KMS-11 (cell line): ENCODE measurements around the gene CFAP74.

Source experiments
- H2AFZ ChIP-seq: fragments of 200-600 bp; sonication (generic); 2 replicates; pipeline ENCODE4 v1.6.1; 2016; ENCODE audit warnings: antibody characterized with exemption, mixed run types, low read depth
- H3K27ac ChIP-seq: fragments of 200-600 bp; sonication (generic); 2 replicates; pipeline ENCODE4 v1.6.1; 2016; ENCODE audit warnings: mild to moderate bottlenecking, mixed run types
- H3K27me3 ChIP-seq: fragments of 200-600 bp; sonication (generic); 2 replicates; pipeline ENCODE4 v1.6.1; 2017; ENCODE audit warnings: mild to moderate bottlenecking, low read depth, mixed run types, moderate library complexity; ENCODE audit not compliant: insufficient read depth
- H3K36me3 ChIP-seq: fragments of 200-600 bp; sonication (generic); 2 replicates; pipeline ENCODE4 v1.6.1; 2017; ENCODE audit warnings: mild to moderate bottlenecking, mixed run types; ENCODE audit not compliant: insufficient read depth
- H3K4me1 ChIP-seq: fragments of 200-600 bp; sonication (generic); 2 replicates; pipeline ENCODE4 v1.6.1; 2016; ENCODE audit warnings: mild to moderate bottlenecking, low read depth, mixed run types; ENCODE audit not compliant: poor library complexity, severe bottlenecking
- H3K4me2 ChIP-seq: fragments of 200-600 bp; sonication (generic); 2 replicates; pipeline ENCODE4 v1.7.0; 2016; ENCODE audit warnings: mild to moderate bottlenecking, mixed run types
- H3K4me3 ChIP-seq: fragments of 200-600 bp; sonication (generic); IDR thresholded peaks from 2 replicates; pipeline ENCODE4 v1.6.1; 2017; ENCODE audit warnings: low read depth, low read length, mixed read lengths; ENCODE audit not compliant: insufficient read depth
- H3K79me2 ChIP-seq: fragments of 200-600 bp; sonication (generic); 2 replicates; pipeline ENCODE4 v1.6.1; 2016; ENCODE audit warnings: low read depth, mixed run types; ENCODE audit not compliant: insufficient read depth
- H3K9ac ChIP-seq: fragments of 200-600 bp; sonication (generic); 2 replicates; pipeline ENCODE4 v1.6.1; 2016; ENCODE audit warnings: mild to moderate bottlenecking, mixed run types
- H4K20me1 ChIP-seq: fragments of 200-600 bp; sonication (generic); 2 replicates; pipeline ENCODE4 v1.6.1; 2016; ENCODE audit warnings: mild to moderate bottlenecking, mixed run types; ENCODE audit not compliant: insufficient read depth
- CTCF ChIP-seq: fragments of 200-600 bp; sonication (generic); conservative IDR thresholded peaks from 2 replicates; pipeline ENCODE4 v1.6.1; 2017; ENCODE audit warnings: low read depth, mild to moderate bottlenecking, antibody characterized with exemption, low read length, moderate library complexity, mixed read lengths

The CFAP74 gene

GRCh38 chr1:1910033-1910465 lies 93.5 kb downstream of the CFAP74 start:
- peak overlapping the region; percentile 62 for H3K4me2 ChIP-seq
- no peak overlapping the region for H3K4me3 ChIP-seq
- H2AFZ ChIP-seq: peak overlapping the region; percentile 13; the same call in 1 of the 2 replicates
- H3K27me3 ChIP-seq: no peaks in the 10 kb centered on the region
- H4K20me1 ChIP-seq: no peaks in the 10 kb centered on the region
- H3K36me3 ChIP-seq: no peaks in the 10 kb centered on the region
- peak overlapping the region; percentile 42 for H3K27ac ChIP-seq
- TF ChIP-seq CTCF: no peak
- no peaks in the 10 kb centered on the region; the same call in 1 of the 2 replicates for H3K79me2 ChIP-seq
- peak overlapping the region; percentile 56; the same call in 1 of the 2 replicates for H3K9ac ChIP-seq
- peaks cover 53% of the 10 kb centered on the region for H3K4me1 ChIP-seq

GRCh38 chr1:1908506-1908791 lies 95.1 kb downstream of the CFAP74 start:
- no peak for TF ChIP-seq CTCF
- H3K79me2 ChIP-seq: no peaks in the 10 kb centered on the region; the same call in 1 of the 2 replicates
- H3K9ac ChIP-seq: peak overlapping the region; percentile 66
- H3K4me1 ChIP-seq: peaks cover 49% of the 10 kb centered on the region
- no peaks in the 10 kb centered on the region for H3K27me3 ChIP-seq
- peak overlapping the region; percentile 99 for H3K4me2 ChIP-seq
- no peak overlapping the region for H3K4me3 ChIP-seq
- peak overlapping the region; percentile 70; the same call in 1 of the 2 replicates for H2AFZ ChIP-seq
- peak overlapping the region; percentile 63 for H3K27ac ChIP-seq
- no peaks in the 10 kb centered on the region for H4K20me1 ChIP-seq
- H3K36me3 ChIP-seq: no peaks in the 10 kb centered on the region

- H3K9ac ChIP-seq: peak overlapping the region; percentile 37; the same call in 1 of the 2 replicates
- H3K27me3 ChIP-seq: no peaks in the 10 kb centered on the region
- H4K20me1 ChIP-seq: no peaks in the 10 kb centered on the region
- peak overlapping the region; percentile 99 for H3K4me2 ChIP-seq
- peaks cover 49% of the 10 kb centered on the region for H3K4me1 ChIP-seq
- H3K27ac ChIP-seq: peak overlapping the region; percentile 63
- no peaks in the 10 kb centered on the region for H3K36me3 ChIP-seq
- no peak overlapping the region for H3K4me3 ChIP-seq
- H3K79me2 ChIP-seq: no peaks in the 10 kb centered on the region; the same call in 1 of the 2 replicates
- H2AFZ ChIP-seq: no peak overlapping the region
- 0 out of 2 replicates have a peak, but pooled peaks have one; percentile 13 for TF ChIP-seq CTCF
Observed at GRCh38 chr1:1907098-1907736, 96.4 kb downstream of the CFAP74 start.

- peak; percentile 96 for TF ChIP-seq CTCF
- no peaks in the 10 kb centered on the region for H3K36me3 ChIP-seq
- H3K27ac ChIP-seq: peak overlapping the region; percentile 63
- H2AFZ ChIP-seq: peak overlapping the region; percentile 49; the same call in 1 of the 2 replicates
- H3K9ac ChIP-seq: peak overlapping the region; percentile 37; the same call in 1 of the 2 replicates
- H3K79me2 ChIP-seq: no peaks in the 10 kb centered on the region; the same call in 1 of the 2 replicates
- H3K4me1 ChIP-seq: peaks cover 49% of the 10 kb centered on the region
- H3K27me3 ChIP-seq: no peaks in the 10 kb centered on the region
- peak overlapping the region; percentile 99 for H3K4me2 ChIP-seq
- H3K4me3 ChIP-seq: no peak overlapping the region
- H4K20me1 ChIP-seq: no peaks in the 10 kb centered on the region
Observed at GRCh38 chr1:1906185-1907097, 97.1 kb downstream of the CFAP74 start.
